C4-2B (cell line): ENCODE measurements around the gene AOC1.

ENCODE experiments used
- CTCF ChIP-seq: fragments of 450-650 bp; conservative IDR thresholded peaks from 2 replicates; pipeline ENCODE4 v1.5.1; 2017; ENCODE audit warnings: mild to moderate bottlenecking
- ZFX ChIP-seq: fragments of 450-650 bp; IDR thresholded peaks from 2 replicates; pipeline ENCODE4 v1.6.1; 2017

GRCh38 chr7:150804802-150805201 is 47.5 kb upstream of the AOC1 start:
- TF ChIP-seq CTCF = no peak
- TF ChIP-seq ZFX = no peak
